GM19099 (cell line): Measurements from ENCODE around the gene SPARC.

Source experiments
- POLR2A ChIP-seq: IDR thresholded peaks from 3 replicates; pipeline ENCODE4 v1.6.1; 2011; ENCODE audit warnings: low read depth; ENCODE audit not compliant: insufficient read length; ENCODE audit errors: extremely low read depth

Gene SPARC

GRCh38 chr5:151686674-151687407 lies at the start of gene SPARC:
Gene SPARC, minus strand, starts transcription at chr5:151686915. Its CDS starts 10,727 bp downstream, at chr5:151676188.
- peak; percentile 27 for TF ChIP-seq POLR2A

- no peak for TF ChIP-seq POLR2A
Observed at GRCh38 chr5:151735646-151736045, 48.9 kb upstream of the SPARC start.

GRCh38 chr5:151734064-151734408 lies 47.3 kb upstream of the SPARC start:
- TF ChIP-seq POLR2A: no peak

GRCh38 chr5:151733358-151734063 lies 46.8 kb upstream of the SPARC start:
- no peak for TF ChIP-seq POLR2A

- TF ChIP-seq POLR2A: no peak
Observed at GRCh38 chr5:151730381-151730780, 43.7 kb upstream of the SPARC start.

GRCh38 chr5:151724360-151724759 lies 37.6 kb upstream of the SPARC start:
- no peak for TF ChIP-seq POLR2A

- no peak for TF ChIP-seq POLR2A
Observed at GRCh38 chr5:151722546-151722945, 35.8 kb upstream of the SPARC start.

GRCh38 chr5:151721812-151722391 lies 35.2 kb upstream of the SPARC start:
- TF ChIP-seq POLR2A: peak; percentile 13

- TF ChIP-seq POLR2A: peak; percentile 12
Observed at GRCh38 chr5:151721087-151721646, 34.5 kb upstream of the SPARC start.

GRCh38 chr5:151720215-151720614 lies 33.5 kb upstream of the SPARC start:
- no peak for TF ChIP-seq POLR2A

- no peak for TF ChIP-seq POLR2A
Observed at GRCh38 chr5:151719228-151720000, 32.7 kb upstream of the SPARC start.

GRCh38 chr5:151718646-151719045 lies 31.9 kb upstream of the SPARC start:
- TF ChIP-seq POLR2A: no peak

- TF ChIP-seq POLR2A: no peak
Observed at GRCh38 chr5:151718153-151718552, 31.4 kb upstream of the SPARC start.

- no peak for TF ChIP-seq POLR2A
Observed at GRCh38 chr5:151717416-151717815, 30.7 kb upstream of the SPARC start.

GRCh38 chr5:151709109-151709735 lies 22.5 kb upstream of the SPARC start:
- no peak for TF ChIP-seq POLR2A

GRCh38 chr5:151708126-151708525 lies 21.4 kb upstream of the SPARC start:
- no peak for TF ChIP-seq POLR2A
